Measurements from ENCODE around the gene RNF133.

- TF ChIP-seq CTCF (IDR thresholded peaks at IDR 0.05) (no peak), POLR2A (IDR thresholded peaks at IDR 0.05) (no peak)
These were observed 11.2 kb upstream of the RNF133 start for GRCh38 chr7:122709930-122710646.
